Liver (tissue), 3 donors: ENCODE results near the gene ZNF775.

Source experiments
- ATF3 ChIP-seq: IDR thresholded peaks from 2 replicates; pipeline ENCODE4 v1.6.1; 2016; ENCODE audit warnings: antibody characterized with exemption
- CTCF ChIP-seq: fragments of 150-350 bp; IDR thresholded peaks from 2 replicates; pipeline ENCODE4 v1.5.1; 2017; ENCODE audit warnings: improper control_type of control experiment, low read depth, low read length; ENCODE audit not compliant: missing input control
- EGR1 ChIP-seq, 2 donors: IDR thresholded peaks; 2 replicates each; pipeline ENCODE4 v1.6.1; 2016 to 2018; ENCODE audit warnings: antibody characterized with exemption in 2 of 2, low read depth in 2 of 2
- FOXA1 ChIP-seq: IDR thresholded peaks from 2 replicates; pipeline ENCODE4 v1.6.1; 2016; ENCODE audit warnings: antibody characterized with exemption
- GABPA ChIP-seq, 2 donors: IDR thresholded peaks in 1 of 2; conservative IDR thresholded peaks in 1 of 2; 2 replicates each; pipeline ENCODE4 v1.6.1; 2016; ENCODE audit warnings: antibody characterized with exemption in 2 of 2, mild to moderate bottlenecking in 1 of 2, moderate library complexity in 1 of 2
- JUND ChIP-seq, 2 donors: IDR thresholded peaks; 2 replicates each; pipeline ENCODE4 v1.6.1; 2016; ENCODE audit warnings: antibody characterized with exemption in 2 of 2
- MAX ChIP-seq: IDR thresholded peaks from 2 replicates; pipeline ENCODE4 v1.6.1; 2016; ENCODE audit warnings: antibody characterized with exemption
- RAD21 ChIP-seq, 2 donors: IDR thresholded peaks; 2 replicates each; pipeline ENCODE4 v1.6.1; 2016; ENCODE audit warnings: antibody characterized with exemption in 2 of 2, mild to moderate bottlenecking in 2 of 2
- REST ChIP-seq: IDR thresholded peaks from 2 replicates; pipeline ENCODE4 v1.6.1; 2016; ENCODE audit warnings: antibody characterized with exemption, mild to moderate bottlenecking
- RXRA ChIP-seq, 2 donors: IDR thresholded peaks; 2 replicates each; pipeline ENCODE4 v1.6.1; 2017 to 2018; ENCODE audit warnings: antibody characterized with exemption in 2 of 2, mild to moderate bottlenecking in 1 of 2
- SP1 ChIP-seq: IDR thresholded peaks from 2 replicates; pipeline ENCODE4 v1.6.1; 2018; ENCODE audit warnings: antibody characterized with exemption, mild to moderate bottlenecking
- TAF1 ChIP-seq: conservative IDR thresholded peaks from 2 replicates; pipeline ENCODE4 v1.6.1; 2016; ENCODE audit warnings: antibody characterized with exemption, mild to moderate bottlenecking
- YY1 ChIP-seq: IDR thresholded peaks from 2 replicates; pipeline ENCODE4 v1.6.1; 2016; ENCODE audit warnings: antibody characterized with exemption, mild to moderate bottlenecking
- ZBTB33 ChIP-seq: IDR thresholded peaks from 2 replicates; pipeline ENCODE4 v1.6.1; 2016; ENCODE audit warnings: antibody characterized with exemption
- donor health status: healthy.
- donor health status: healthy.

GRCh38 chr7:150356265-150356897 lies 22.7 kb upstream of the ZNF775 start:
- TF ChIP-seq CTCF = peak; percentile 46
- no peak for TF ChIP-seq ATF3
- TF ChIP-seq TAF1 = no peak
- no peak for TF ChIP-seq JUND (IDR thresholded peaks at IDR 0.05)
- TF ChIP-seq EGR1 (IDR thresholded peaks at IDR 0.05; ENCODE audit: low read depth in 2 of 2) = no peak
- peak; percentile 78 to 85 for TF ChIP-seq RAD21 (IDR thresholded peaks at IDR 0.05)
- TF ChIP-seq REST = no peak
- no peak for TF ChIP-seq YY1
- no peak for TF ChIP-seq MAX
- no peak for TF ChIP-seq RXRA (IDR thresholded peaks at IDR 0.05)
- TF ChIP-seq ZBTB33 = no peak
- TF ChIP-seq SP1 = no peak
- no peak for TF ChIP-seq FOXA1
- TF ChIP-seq GABPA (IDR thresholded peaks at IDR 0.05 in 1 of 2, conservative IDR thresholded peaks at IDR 0.05 in 1 of 2) = no peak
